Measurements from ENCODE around the gene KIF1A.

GRCh38 chr2:240850756-240851077 is 30.7 kb upstream of the KIF1A start:
- no peak for TF ChIP-seq CTCF (IDR thresholded peaks at IDR 0.05)
- no peak for TF ChIP-seq POLR2A (IDR thresholded peaks at IDR 0.05)
